Measurements from ENCODE around the gene VWDE. TPM values are rescaled to one million over a fixed set of nuclear protein-coding genes. Genes with fewer than 3 reads are reported as not detected.

The VWDE gene
- total RNA-seq, 1 donor from 2014 or later, result 0.77 TPM

- no peaks in the 10 kb centered on the region for H4K20me1 ChIP-seq (ENCODE audit: insufficient read depth, low read length)
- no peak overlapping the region for H2AFZ ChIP-seq (ENCODE audit: low read depth, low read length)
- H3K4me1 ChIP-seq (ENCODE audit: insufficient read depth, low read length), result no peaks in the 10 kb centered on the region
- no peak overlapping the region for H3K27ac ChIP-seq (ENCODE audit: low read depth, low read length)
- Mint-ChIP-seq H3K4me1 (ENCODE audit: low read depth, unreplicated experiment) (no peaks in the 10 kb centered on the region), H3K9me3 (ENCODE audit: unreplicated experiment) (no peaks in the 10 kb centered on the region), H3K27me3 (ENCODE audit: low read depth, unreplicated experiment) (no peaks in the 10 kb centered on the region), H3K36me3 (ENCODE audit: low read depth, unreplicated experiment) (no peaks in the 10 kb centered on the region), H3K4me3 (ENCODE audit: unreplicated experiment) (no peak overlapping the region), H3K27ac (ENCODE audit: unreplicated experiment) (no peak overlapping the region)
- no peaks in the 10 kb centered on the region for H3K27me3 ChIP-seq (ENCODE audit: insufficient read depth, low read length)
- H3K36me3 ChIP-seq (ENCODE audit: insufficient read depth, low read length), result no peaks in the 10 kb centered on the region
- no peak overlapping the region for H3K4me2 ChIP-seq (ENCODE audit: low read length)
- no peak for TF ChIP-seq CTCF (IDR thresholded peaks at IDR 0.05; ENCODE audit: insufficient read depth, low read depth, low read length)
- no peak for TF ChIP-seq EZH2 (IDR thresholded peaks at IDR 0.05; ENCODE audit: insufficient read depth, low read length)
- no peaks in the 10 kb centered on the region for H3K9me3 ChIP-seq (ENCODE audit: insufficient read depth, low read depth, low read length)
- DNase-seq (ENCODE audit: low read depth) (no peak), FAIRE-seq (no peak)
- no peaks in the 10 kb centered on the region for H3K79me2 ChIP-seq (ENCODE audit: insufficient read depth, low read length)
- no peak overlapping the region for H3K4me3 ChIP-seq (ENCODE audit: insufficient read depth, low read depth, low read length)
- no peak overlapping the region for H3K9ac ChIP-seq (ENCODE audit: low read length)
Observed at GRCh38 chr7:12373580-12374263, 29.9 kb downstream of the VWDE start.

DNA sequence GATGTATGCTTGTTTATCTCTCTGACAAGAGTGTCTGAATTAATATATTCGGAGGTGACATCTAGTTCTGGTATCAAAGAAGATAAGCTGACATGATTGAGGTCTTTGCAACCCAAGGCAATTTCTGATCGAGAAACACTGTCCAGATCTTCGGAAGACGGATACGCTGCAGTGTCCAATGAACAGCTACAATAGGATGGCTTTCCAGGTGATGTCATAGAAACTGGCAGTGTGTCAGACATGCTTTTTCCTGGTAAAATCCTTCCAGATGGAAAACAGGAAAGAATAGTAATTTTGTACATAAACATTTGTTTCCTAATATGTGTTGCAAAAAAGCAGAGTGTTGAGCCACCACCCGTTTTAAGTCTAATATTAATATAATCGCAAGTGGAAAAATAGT lies 33.4 kb downstream of the VWDE start:
- no peak for FAIRE-seq
- H3K4me1 Mint-ChIP-seq (ENCODE audit: low read depth, unreplicated experiment), result no peaks in the 10 kb centered on the region
- H3K4me3 Mint-ChIP-seq (ENCODE audit: unreplicated experiment), result no peak overlapping the region

More for the DNA sequence above, 33.4 kb downstream of the VWDE start:
- H3K27me3 Mint-ChIP-seq (ENCODE audit: low read depth, unreplicated experiment), result no peaks in the 10 kb centered on the region
- no peaks in the 10 kb centered on the region for H4K20me1 ChIP-seq (ENCODE audit: insufficient read depth, low read length)
- DNase-seq (ENCODE audit: low read depth), result no peak
- no peak overlapping the region for H3K9ac ChIP-seq (ENCODE audit: low read length)
- H3K9me3 ChIP-seq (ENCODE audit: insufficient read depth, low read depth, low read length), result no peaks in the 10 kb centered on the region
- no peaks in the 10 kb centered on the region for H3K79me2 ChIP-seq (ENCODE audit: insufficient read depth, low read length)
- no peak for TF ChIP-seq EZH2 (IDR thresholded peaks at IDR 0.05; ENCODE audit: insufficient read depth, low read length)
- no peak for TF ChIP-seq CTCF (IDR thresholded peaks at IDR 0.05; ENCODE audit: insufficient read depth, low read depth, low read length)
- H3K27me3 ChIP-seq (ENCODE audit: insufficient read depth, low read length), result no peaks in the 10 kb centered on the region
- no peaks in the 10 kb centered on the region for H3K36me3 ChIP-seq (ENCODE audit: insufficient read depth, low read length)
- H3K27ac ChIP-seq (ENCODE audit: low read depth, low read length), result no peak overlapping the region
- H3K4me2 ChIP-seq (ENCODE audit: low read length), result no peak overlapping the region
- H3K4me1 ChIP-seq (ENCODE audit: insufficient read depth, low read length), result no peaks in the 10 kb centered on the region
- H3K27ac Mint-ChIP-seq (ENCODE audit: unreplicated experiment), result no peak overlapping the region
- no peak overlapping the region for H2AFZ ChIP-seq (ENCODE audit: low read depth, low read length)
- no peaks in the 10 kb centered on the region for H3K36me3 Mint-ChIP-seq (ENCODE audit: low read depth, unreplicated experiment)
- H3K9me3 Mint-ChIP-seq (ENCODE audit: unreplicated experiment), result no peaks in the 10 kb centered on the region
- H3K4me3 ChIP-seq (ENCODE audit: insufficient read depth, low read depth, low read length), result no peak overlapping the region

All from astrocyte (in vitro differentiated cells and primary cell).